ENCODE results near the gene ZNF454.

Gene ZNF454

DNA sequence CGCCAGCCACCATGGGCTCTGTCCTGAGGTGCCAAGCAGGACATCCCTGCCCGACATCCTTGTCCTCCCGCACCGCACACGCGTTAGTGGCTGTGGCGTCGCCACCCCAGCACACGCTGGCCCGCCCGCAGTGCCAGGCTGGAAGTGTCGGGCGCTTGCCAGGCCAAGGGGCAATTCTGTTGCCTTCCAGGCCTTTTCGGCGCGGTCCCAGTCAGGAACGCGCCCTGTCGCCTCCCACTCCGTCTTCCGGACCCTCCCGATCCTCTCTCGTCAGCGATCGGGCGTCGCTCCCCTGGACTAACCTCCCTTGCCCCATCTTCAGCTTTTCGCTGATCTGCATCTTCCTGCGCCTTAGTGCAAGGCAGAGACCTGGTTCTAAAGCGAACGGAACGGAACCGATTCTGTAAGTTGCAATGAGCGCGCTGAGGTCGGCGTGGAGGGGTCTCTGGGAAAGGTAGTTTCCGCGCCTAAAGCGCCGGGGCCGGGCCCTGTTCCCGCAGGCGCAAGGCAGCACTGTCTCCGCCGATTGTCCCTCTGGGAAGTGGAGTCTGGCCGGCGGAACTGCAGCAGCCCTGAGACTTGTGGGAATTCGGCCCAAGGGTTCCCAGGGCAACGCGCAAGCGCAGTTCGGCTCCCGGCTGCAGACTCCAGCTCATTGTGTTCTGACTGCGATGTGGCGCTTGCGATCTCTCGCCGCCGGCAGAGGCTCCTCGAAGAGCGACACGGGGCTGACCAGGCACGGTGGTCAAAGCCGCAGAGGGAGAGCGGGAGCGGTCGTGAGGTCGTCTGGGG, at the start of gene ZNF454:
ZNF454 (plus strand) TSS at position 630 of the 792 bp plus-strand sequence. CDS start 1,594 bp downstream, outside the sequence.
- peak; percentile 80 for DNase-seq

DNA sequence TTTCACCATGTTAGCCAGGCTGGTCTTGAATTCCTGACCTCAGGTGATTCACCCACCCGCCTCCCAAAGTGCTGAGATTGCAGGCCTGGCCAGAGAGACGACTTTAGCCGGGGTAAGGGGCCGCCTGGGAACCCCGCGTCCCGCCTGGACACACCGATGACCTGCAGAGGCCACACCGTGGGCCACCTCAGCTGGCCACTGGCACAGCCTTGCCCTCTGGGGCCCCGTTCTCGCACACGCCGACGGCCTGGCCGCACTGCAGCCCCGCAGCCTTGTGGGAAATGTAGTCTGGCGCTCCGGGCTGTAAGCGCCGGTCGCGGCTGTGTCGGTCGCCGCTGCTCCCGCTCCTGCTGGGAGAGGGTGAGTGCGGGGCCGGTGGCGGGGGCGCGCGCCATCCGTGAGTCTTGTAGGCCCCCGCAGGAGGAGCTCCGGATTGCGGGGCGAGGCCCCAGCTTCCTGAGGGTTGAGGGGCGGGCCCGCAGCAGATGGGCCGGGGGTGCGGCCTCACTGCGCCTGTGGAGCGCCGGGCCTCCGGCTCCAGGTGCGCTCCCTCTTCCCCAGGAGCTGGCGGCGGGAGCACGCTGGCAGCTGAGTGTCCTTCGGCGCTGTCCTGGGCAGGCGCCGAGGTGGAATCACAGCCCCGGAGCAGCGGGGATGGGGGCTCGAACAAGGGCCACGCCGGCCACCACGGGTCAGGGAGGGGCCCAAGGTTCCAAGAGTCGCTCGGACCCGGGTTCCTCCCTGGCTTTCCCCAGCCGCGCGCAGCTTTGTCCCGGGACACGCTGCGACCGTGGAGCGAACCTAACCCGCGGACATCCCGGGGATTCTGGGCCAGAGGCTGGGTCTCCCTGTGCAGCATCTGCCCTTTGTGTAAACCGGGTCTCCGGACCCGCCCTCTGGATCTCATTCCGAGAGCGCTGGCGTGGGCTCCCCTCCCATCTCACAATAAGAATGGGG, 45.1 kb upstream of the ZNF454 start, which contains the start of gene ZFP2:
ZFP2 (plus strand) TSS at position 299 of the 957 bp plus-strand sequence. CDS start 35,401 bp downstream, outside the sequence.
- peak; percentile 50 for DNase-seq

DNA sequence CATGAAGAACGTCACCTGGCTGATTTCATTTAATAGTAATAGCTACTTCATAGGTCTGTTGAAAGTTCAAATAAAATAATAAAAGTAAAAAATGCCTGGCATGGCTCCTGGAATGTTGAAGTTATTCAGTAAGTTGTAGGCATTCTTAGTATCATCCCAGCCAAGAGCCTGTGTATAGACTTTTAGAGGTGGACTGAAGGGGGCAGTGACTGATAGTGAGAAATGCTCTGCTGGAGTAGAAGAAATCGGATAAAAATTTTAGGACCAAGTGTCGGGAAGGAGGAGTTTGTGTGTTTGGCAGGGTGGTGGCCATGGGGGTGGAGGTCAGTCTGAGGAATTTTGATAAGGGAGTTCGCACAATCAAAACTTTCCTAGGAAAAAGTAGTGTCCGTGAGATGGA, 41.7 kb upstream of the ZNF454 start:
- DNase-seq, result no peak

DNA sequence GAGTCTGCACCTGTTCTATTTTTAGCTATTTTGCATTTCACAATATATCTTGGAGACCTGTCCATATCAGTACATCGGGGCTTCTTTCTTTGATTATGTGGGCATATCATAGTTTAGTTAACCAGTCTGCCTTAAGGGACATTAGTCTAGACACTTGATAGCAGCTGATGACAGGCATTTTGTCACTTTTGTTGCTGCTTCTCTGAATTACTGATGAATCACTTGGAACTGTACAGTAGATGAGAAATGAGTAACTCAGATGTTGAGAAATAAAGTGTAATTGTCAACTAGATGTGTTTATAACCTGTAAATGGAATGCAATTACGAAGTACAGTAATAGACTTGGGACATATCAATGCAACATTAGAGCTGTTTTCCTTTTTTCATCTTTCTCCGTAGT, 38.1 kb upstream of the ZNF454 start:
- no peak for DNase-seq

DNA sequence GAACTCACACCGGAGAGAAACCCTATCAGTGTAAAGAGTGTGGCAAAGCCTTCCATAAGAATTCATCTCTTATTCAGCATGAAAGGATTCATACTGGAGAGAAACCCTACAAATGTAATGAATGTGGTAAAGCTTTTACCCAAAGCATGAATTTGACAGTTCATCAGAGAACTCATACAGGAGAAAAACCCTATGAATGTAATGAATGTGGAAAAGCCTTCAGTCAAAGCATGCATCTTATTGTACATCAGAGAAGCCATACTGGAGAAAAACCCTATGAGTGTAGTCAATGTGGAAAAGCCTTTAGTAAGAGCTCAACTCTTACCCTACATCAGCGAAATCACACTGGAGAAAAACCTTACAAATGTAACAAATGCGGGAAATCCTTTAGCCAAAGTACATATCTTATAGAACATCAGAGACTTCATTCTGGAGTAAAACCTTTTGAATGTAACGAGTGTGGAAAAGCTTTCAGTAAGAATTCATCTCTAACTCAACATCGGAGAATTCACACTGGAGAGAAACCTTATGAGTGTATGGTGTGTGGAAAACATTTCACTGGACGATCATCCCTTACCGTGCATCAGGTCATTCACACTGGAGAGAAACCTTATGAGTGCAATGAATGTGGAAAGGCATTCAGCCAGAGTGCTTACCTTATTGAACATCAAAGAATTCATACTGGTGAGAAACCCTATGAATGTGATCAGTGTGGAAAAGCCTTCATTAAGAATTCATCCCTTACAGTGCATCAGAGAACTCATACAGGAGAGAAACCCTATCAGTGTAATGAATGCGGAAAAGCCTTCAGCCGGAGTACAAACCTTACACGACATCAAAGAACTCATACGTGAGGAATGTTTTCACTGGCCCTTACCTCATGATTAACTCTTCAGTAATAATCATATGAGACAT, 8.9 kb upstream of the ZNF454 start:
- DNase-seq, result no peak

DNA sequence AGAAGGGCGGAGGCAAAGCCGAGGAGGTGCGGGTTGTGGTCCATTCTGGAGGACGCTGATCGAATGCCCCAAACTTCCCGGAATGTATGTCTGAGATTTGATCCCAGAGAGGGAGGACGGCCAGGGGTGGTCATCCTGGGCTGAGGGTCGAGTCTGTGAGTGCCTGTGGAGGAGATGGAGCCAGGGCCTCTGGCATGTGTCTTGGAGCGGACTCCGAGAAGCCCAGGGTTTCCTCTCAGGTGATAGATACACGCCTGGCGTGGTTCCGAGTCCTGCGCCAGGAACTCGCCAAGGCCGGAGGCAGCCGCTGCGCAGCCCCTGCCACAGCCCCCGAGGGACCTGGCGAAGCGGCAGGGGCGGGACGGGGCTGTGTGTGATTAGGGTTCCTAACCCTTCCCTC, 363 bp downstream of the ZNF454 start:
- DNase-seq, result peak; percentile 8

DNA sequence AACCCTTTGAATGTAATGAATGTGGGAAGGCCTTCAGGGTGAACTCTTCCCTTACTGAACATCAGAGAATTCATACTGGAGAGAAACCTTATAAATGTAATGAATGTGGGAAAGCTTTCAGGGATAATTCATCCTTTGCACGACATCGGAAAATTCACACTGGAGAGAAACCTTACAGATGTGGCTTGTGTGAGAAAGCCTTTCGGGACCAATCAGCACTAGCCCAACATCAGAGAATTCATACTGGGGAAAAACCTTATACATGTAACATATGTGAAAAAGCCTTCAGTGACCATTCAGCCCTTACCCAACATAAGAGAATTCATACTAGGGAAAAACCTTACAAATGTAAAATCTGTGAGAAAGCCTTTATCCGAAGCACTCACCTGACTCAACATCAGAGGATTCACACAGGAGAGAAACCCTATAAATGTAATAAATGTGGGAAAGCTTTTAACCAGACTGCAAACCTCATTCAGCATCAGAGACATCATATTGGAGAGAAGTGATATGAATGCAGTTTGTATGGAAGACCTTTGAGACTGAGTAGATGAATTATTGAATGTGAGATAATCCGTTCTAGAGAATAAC, 24.6 kb downstream of the ZNF454 start:
- no peak for DNase-seq

DNA sequence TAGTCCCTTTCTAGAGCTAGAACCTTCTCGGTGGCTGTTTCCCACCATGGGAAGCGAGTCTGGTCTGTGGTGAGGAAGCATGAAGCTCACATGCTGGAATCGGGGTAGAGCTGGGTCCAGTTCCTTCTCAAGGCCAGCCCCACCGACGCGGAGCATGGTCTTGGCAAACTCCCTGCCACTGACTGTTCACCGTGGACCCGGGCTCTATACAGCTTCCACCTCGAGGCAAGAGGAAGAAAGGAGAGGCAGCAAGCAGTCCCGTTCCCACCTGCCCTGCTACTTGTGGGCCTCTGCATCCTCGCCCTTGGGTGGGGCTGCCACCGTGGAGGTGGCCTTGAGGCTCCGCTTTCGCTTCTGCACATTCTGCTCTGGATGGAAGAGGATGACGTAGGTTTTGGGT, 40.4 kb downstream of the ZNF454 start:
- no peak for DNase-seq

DNA sequence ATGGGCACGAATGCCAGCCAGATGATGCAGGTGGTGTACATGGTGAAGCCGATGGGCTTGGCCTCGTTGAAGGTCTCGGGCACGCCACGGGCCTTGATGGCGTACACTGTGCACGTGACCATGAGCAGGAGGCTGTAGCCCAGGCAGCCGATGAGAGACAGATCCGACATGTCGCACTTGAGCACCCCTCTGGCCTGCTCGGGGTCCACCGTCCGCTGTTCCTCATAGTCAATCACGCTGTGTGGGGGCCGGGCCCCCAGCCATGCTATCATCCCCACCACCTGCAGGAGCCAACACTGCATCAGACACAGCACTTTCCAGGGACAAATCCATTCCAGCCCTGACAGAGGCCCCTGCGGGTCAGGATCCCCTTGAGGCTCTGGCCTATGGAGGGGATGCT, 41.9 kb downstream of the ZNF454 start:
- DNase-seq, result no peak

DNA sequence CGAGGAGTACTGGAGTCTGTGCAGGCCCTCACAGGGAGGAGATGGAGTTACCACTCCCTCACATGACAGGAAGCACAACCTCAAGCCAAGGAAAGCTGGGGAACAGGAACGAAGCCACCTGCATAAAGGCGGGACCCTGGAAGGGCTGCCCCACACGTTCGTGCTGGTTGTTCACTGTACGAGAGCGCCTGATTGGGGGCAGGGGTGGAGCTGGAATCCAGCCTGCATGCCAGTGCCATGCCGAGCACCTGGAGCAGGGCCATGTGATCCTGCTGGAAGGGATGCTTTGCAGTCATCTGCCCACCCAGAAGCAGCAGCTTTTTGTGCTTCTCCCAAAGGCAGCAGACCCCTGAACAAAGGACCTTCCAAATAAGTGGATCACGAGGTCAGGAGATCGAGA, 42.7 kb downstream of the ZNF454 start:
- DNase-seq, result no peak

DNA sequence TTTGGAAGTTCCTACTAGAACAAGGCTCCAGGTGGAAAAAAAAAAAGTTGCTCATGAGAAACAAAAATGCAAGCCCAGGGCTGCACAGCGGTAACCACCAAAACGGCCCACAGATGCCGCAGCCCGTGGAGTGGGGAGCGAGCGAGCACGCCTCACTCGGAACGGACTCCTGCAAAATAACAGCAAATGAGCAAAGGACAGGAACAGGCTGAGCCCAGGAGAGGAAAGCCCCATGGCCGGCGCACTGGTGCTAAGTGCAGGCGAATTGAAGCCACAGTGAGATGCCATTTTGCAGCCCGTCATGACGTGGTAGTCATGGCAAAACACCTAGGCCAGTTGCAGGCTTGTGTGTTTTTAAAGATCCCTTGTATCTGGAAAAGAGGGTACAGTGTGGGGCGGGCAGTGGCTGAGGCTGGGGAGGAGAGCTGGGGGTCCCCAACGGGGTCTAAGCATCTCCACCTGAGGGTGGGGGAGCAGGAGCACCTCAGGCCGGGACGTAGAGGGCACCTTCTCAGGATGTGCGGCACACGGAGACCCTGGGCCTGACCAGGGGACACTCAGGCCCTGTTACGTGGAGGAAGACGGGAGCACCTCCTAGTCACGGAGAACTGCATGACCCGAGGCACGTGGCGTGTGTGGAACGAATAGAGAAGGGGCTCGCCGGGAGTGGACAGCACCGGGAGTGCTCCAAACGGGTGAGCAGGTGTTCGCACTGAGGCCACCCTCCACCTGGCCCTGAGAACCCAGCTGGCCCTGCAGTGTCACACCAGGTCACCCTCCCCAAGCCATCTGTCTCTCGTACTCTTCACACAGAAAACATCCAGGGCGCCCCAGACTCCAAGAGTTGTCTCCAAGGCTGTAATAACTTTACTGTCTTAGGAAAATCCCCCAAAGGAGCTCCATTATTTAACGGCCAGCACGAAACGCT, 43.4 kb downstream of the ZNF454 start:
- no peak for DNase-seq

DNA sequence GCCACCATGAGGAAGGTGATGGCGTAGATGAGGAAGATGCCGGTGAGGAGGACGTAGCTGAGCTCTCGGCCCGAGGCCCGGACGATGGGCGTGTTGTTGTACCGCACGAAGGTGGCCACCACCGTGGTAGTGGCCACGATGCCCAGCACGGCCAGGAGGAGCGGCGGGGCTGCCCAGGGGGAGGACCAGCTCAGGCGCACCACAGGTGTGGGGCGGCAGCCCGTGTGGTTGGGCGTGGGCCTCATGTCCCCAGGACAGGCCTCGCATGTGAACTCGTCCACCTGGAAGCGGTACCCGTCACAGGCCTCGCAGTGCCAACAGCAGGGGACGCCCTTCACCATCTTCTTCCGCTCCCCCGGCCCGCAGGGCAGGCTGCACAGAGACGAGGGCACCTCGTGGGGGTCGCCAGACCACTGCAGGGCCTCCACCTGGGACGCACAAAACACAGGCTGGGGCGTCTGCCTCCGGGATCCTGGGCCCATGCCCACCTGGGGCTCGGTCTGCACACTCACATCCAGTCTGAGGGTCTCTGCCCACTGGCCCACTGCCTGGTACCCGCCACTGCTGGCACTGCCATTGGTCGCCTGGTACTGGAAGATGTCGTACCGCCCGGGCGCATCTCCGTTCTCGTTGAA, 45.4 kb downstream of the ZNF454 start:
- no peak for DNase-seq

DNA sequence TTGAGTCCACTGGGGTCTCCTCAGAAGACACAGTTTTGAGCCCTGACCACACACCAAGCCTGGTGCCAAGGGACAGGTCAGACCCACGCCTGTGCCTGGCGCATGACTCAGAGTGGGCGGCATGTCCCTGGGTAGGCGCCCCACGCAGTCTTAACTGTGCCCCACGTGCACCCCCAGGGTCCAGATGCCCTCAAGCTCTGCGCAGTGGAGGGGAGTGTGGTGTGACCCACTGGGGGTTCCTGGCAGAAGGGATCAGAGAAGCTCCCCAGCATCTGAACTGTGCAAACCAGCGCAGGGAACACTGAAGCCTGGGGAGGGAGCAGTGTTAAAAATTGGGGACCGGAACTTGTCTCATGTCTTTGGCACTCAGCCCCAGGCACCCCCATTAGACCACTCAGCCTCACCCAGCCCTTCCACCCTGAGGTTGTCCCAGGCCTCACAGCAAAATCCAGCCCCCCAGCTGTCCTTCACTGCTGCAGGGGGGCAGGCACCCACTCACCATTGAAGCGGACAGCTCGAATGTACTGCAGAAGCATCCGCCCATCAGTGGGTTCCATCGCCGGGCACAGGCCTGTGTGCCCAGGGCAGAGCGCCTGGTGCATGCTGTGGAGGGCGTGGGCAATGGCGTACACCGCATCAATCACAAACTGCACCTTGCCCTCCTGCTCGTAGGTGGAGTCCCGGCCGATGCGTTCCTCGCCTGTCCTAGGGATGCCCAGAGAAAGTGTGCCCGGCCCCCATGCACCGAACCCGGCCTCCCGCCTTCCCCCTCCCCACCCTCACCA, 47.6 kb downstream of the ZNF454 start:
- no peak for DNase-seq

DNA sequence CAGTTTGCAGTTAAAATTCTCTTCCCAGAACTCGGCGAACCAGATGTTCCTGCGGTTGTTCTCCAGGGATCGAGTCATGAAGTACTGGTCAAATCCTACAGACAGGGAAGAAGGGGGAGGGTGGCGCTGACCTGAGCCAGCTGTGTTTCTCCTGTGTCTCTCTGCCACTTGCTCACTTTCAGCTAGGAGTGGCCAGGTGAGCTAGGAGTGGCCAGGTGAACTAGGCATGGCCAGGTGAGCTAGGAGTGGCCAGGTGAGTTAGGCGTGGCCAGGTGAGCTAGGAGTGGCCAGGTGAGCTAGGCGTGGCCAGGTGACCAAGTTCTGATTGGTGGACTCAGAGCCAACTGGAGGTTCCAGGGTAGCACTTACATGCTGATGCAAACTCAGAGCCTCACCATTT, 48.3 kb downstream of the ZNF454 start:
- DNase-seq, result no peak

DNA sequence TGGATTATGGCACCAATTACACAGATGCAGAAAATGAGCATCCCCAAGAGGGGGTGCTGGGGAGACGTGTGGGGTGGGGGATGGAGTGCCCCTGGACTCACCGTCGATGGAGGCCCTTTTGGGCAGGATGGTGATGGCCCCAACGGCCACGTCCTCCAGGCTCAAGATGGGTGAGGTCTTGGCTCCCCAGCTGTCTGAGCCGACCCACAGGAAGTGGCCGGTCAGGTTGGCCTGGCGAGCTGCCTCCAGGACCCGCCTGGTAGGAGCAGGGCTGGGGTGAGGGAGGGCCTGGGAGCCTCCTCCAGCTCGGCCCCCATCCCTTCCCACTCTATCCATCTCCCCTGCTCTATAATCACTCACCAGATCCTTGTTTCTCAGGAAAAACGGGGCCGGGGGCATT, 49.5 kb downstream of the ZNF454 start:
- no peak for DNase-seq

DNA sequence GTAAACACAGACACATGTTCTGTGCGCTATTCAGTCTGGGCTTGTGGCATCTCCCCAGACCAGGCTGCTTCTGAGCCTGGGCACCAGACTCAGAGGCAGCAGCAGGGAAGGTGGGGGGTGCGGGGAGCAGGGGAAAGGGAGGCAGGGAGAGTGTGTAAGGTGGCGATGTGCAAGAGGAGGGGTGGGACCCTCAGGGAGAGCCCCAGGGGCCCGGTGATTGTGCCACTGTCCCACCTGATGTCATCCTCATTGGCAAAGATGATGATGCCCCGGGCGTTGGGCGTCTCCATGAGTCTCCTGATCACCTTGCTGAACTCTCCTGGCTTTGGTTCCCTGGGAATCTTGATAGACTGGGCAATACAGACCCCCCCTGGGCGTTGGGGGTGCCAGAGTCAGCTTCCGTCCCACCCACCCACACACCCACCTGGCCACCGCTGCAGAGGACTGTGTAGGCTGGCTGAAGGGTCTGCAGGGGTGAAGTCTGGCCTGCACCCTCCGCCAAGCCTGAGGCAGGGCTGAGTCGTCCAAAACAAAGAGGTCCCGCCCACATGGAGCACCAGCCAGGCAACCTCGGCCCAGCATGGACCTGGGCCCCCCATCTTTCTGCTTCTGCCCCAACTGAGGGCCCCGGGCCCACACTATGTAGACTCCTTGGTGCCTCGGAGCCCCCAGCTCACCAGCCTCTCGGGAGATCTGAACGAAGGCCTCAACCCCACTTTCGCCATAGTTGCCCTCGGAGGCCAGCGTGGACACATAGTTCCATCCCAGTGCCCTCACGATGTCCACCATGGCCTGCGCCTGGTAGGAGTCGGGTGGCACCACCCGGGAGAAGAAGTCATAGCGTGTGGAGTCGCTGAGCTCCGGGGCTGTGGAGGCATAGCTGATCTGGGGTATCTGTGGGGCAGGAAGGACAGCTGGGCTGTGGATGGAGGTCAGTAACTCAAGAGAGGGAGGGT, 50.5 kb downstream of the ZNF454 start:
- no peak for DNase-seq

DNA sequence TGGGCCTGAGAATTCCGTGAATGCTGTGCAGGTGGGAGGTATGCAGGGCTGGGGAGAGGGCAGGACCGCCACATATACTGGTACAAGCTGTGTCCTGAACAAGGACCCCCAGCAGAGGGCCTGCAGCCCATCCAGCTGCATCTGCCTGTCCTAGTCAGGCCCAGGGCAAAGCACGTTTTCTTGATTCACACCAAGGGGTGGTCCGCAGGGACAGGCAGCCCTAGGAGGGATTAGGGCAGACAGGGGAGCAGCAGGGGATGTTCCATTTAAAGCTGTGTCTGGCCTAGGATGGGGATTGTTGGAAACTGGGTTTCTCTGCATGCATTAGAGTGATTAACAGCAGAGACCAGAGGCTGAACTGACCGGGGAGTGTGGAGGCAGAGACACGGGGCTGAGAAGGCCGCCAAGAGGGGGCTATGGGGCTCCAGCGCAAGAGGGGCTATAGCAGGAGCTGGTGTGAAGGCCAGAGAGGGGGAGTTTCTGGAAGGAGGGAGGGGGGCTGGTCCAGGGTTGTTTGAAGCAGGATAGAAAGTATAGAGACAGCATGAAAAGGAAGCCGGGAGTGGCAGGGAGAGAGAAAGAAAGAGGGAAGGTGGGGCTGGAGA, 51.4 kb downstream of the ZNF454 start:
- no peak for DNase-seq

DNA sequence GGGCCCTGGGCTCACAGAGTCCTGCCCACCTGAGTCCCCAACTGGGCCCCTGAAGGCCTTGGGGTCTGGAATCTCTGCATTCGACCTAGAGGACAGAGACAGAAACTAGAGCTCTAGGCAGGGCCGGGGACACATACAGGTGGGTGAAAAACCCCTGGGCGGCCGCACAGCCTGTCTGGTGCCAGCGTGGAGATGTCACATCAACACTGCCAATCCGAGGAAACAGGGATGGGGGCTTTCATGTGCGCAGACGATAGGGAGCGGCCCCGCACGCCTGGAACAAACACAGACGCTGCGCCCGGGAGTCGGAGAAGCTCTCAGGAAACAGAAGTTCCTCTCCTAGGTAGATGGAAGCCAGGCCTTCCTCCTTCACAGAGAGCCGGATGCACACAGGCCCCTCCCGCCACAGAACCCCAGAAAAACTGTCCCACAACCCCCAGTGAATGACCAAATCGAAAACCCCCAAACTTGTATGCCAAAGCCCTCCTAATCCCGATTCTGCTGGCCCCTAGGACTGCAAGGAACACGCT, 52.3 kb downstream of the ZNF454 start:
- no peak for DNase-seq
